K562 (cell line): ENCODE data around the gene SNX10. TPM values are rescaled to one million over a fixed set of nuclear protein-coding genes. Genes with fewer than 3 reads are reported as not detected.

Experiments
- BDP1 ChIP-seq: IDR thresholded peaks from 3 replicates; pipeline ENCODE4 v1.6.1; 2011; ENCODE audit not compliant: insufficient read length, insufficient read depth
- CBX8 ChIP-seq: fragments of 200-600 bp; sonication (generic); IDR thresholded peaks from 2 replicates; pipeline ENCODE4 v1.6.1; 2012; ENCODE audit warnings: borderline replicate concordance, mixed run types, low read depth, mild to moderate bottlenecking, moderate library complexity, mixed read lengths, low read length, control low read depth, inconsistent platforms; ENCODE audit not compliant: poor library complexity, severe bottlenecking; ENCODE audit errors: extremely low read depth
- JUND ChIP-seq, 2 experiments: IDR thresholded peaks; 2 replicates in 1 of 2; 3 replicates in 1 of 2; pipeline ENCODE4 v1.6.1; 2011; ENCODE audit warnings: borderline replicate concordance in 2 of 2, low read depth in 2 of 2, low read length in 2 of 2, improper control_type of control experiment in 1 of 2, missing biosample characterization in 1 of 2, missing genetic modification characterization in 1 of 2, missing genetic modification reagents in 1 of 2
- NELFE ChIP-seq: IDR thresholded peaks from 2 replicates; pipeline ENCODE4 v1.6.1; 2011; ENCODE audit warnings: mild to moderate bottlenecking; ENCODE audit not compliant: insufficient read depth, insufficient read length
- RBM34 ChIP-seq: fragments of 200-400 bp; formaldehyde crosslinking; IDR thresholded peaks from 2 replicates; pipeline ENCODE4 v1.6.1; 2018; ENCODE audit warnings: low read length, borderline replicate concordance; ENCODE audit not compliant: insufficient read depth
- RCOR1 ChIP-seq, 2 experiments: IDR thresholded peaks; 2 replicates each; pipeline ENCODE4 v1.6.1; 2012; ENCODE audit warnings: low read depth in 2 of 2, low read length in 2 of 2, borderline replicate concordance in 1 of 2, improper control_type of control experiment in 1 of 2
- SNRNP70 ChIP-seq: fragments of 200-400 bp; formaldehyde crosslinking; optimal IDR thresholded peaks from 2 replicates; pipeline ENCODE3; 2017; ENCODE audit warnings: low read depth, low read length
- SRSF7 ChIP-seq: fragments of 200-400 bp; formaldehyde crosslinking; optimal IDR thresholded peaks from 2 replicates; pipeline ENCODE3; 2017; ENCODE audit warnings: mild to moderate bottlenecking, low read depth, low read length
- TCF3 ChIP-seq: sonication (generic); formaldehyde crosslinking; IDR thresholded peaks from 2 replicates; pipeline ENCODE4 v1.4.0; 2020; ENCODE audit warnings: mild to moderate bottlenecking, missing genetic modification reagents
- XRCC3 ChIP-seq: fragments of 450-650 bp; IDR thresholded peaks from 2 replicates; pipeline ENCODE4 v1.6.1; 2017; ENCODE audit warnings: mild to moderate bottlenecking, moderate library complexity
- ZNF134 ChIP-seq: fragments of 250-450 bp; sonication (Bioruptor Pico); conservative IDR thresholded peaks from 2 replicates; pipeline ENCODE4 v1.4.0; 2020
- polyA plus RNA-seq, 8 experiments: library from polyadenylated mRNA; depleted of rRNA in 4 of 8; stranded (reverse) in 5 of 8; unstranded in 3 of 8; fragments of >200 nt; fragmentation: Nextera tagmentation in 2 of 8; fragmentation: Illumina TruSeq in 1 of 8; extraction: Ambion mirVana in 2 of 8; extraction: Trizol in 1 of 8; gene quantifications; 2 replicates each; pipeline versions ENCODE4 v1.2.1 to v1.2.3, GENCODE V29; 2011 to 2014; ENCODE audit warnings: inconsistent platforms in 1 of 8, missing spikeins in 1 of 8
- total RNA-seq, 7 experiments: library from RNA; depleted of rRNA in 6 of 7; stranded (reverse); fragments of >200 nt in 6 of 7; fragmentation: Illumina TruSeq in 2 of 7; extraction: Trizol in 2 of 7; gene quantifications; 2 replicates each; pipeline versions ENCODE4 v1.2.1 to v1.2.3, GENCODE V29; 2011 to 2021; ENCODE audit warnings: low replicate concordance in 1 of 7
- TF ChIP-seq, protein P1 (sequence below), 2 experiments: IDR thresholded peaks; 2 replicates each; pipeline ENCODE4 v1.6.1; 2011; ENCODE audit warnings: borderline replicate concordance in 1 of 2, control low read depth in 1 of 2, low read depth in 1 of 2, low read length in 1 of 2, mild to moderate bottlenecking in 1 of 2, mixed read lengths in 1 of 2, moderate library complexity in 1 of 2; ENCODE audit not compliant: insufficient read depth in 1 of 2, insufficient read length in 1 of 2, poor library complexity in 1 of 2, severe bottlenecking in 1 of 2; ENCODE audit errors: extremely low read depth in 1 of 2
- TF ChIP-seq, protein P2 (sequence below), 2 experiments: fragments of 450-650 bp in 1 of 2; sonication (generic) in 1 of 2; formaldehyde crosslinking in 1 of 2; IDR thresholded peaks; 2 replicates each; pipeline versions ENCODE4 v1.7.1 to v1.9.0; 2016 to 2022; ENCODE audit warnings: inconsistent platforms in 1 of 2, mild to moderate bottlenecking in 1 of 2, missing genetic modification reagents in 1 of 2
- TF ChIP-seq, protein P3 (sequence below): fragments of 450-650 bp; IDR thresholded peaks from 2 replicates; pipeline ENCODE4 v1.6.1; 2016; ENCODE audit warnings: low read depth, mild to moderate bottlenecking, moderate library complexity

SNX10 gene
- total and polyA plus RNA-seq, 9 of the 15 experiments (the other 6 are each of a cell fraction or from before 2014, with no cell fraction given): 6.9 to 16.5 (median 11.5) TPM

GRCh38 chr7:26291699-26292538 is at the start of gene SNX10 (continued):
- TF ChIP-seq, protein P1, sequence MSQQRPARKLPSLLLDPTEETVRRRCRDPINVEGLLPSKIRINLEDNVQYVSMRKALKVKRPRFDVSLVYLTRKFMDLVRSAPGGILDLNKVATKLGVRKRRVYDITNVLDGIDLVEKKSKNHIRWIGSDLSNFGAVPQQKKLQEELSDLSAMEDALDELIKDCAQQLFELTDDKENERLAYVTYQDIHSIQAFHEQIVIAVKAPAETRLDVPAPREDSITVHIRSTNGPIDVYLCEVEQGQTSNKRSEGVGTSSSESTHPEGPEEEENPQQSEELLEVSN (IDR thresholded peaks at IDR 0.05; ENCODE audit: borderline replicate concordance in 1 of 2, extremely low read depth in 1 of 2, insufficient read depth in 1 of 2, insufficient read length in 1 of 2, low read depth in 1 of 2, low read length in 1 of 2, poor library complexity in 1 of 2, severe bottlenecking in 1 of 2): peak in 1 of 2 experiments; percentile 72
- TF ChIP-seq RBM34: no peak
- no peak for TF ChIP-seq CBX8
- TF ChIP-seq XRCC3: no peak
- no peak for TF ChIP-seq SRSF7
- no peak for TF ChIP-seq ZNF134 (CRISPR knock-in tag)
- TF ChIP-seq, protein P2, sequence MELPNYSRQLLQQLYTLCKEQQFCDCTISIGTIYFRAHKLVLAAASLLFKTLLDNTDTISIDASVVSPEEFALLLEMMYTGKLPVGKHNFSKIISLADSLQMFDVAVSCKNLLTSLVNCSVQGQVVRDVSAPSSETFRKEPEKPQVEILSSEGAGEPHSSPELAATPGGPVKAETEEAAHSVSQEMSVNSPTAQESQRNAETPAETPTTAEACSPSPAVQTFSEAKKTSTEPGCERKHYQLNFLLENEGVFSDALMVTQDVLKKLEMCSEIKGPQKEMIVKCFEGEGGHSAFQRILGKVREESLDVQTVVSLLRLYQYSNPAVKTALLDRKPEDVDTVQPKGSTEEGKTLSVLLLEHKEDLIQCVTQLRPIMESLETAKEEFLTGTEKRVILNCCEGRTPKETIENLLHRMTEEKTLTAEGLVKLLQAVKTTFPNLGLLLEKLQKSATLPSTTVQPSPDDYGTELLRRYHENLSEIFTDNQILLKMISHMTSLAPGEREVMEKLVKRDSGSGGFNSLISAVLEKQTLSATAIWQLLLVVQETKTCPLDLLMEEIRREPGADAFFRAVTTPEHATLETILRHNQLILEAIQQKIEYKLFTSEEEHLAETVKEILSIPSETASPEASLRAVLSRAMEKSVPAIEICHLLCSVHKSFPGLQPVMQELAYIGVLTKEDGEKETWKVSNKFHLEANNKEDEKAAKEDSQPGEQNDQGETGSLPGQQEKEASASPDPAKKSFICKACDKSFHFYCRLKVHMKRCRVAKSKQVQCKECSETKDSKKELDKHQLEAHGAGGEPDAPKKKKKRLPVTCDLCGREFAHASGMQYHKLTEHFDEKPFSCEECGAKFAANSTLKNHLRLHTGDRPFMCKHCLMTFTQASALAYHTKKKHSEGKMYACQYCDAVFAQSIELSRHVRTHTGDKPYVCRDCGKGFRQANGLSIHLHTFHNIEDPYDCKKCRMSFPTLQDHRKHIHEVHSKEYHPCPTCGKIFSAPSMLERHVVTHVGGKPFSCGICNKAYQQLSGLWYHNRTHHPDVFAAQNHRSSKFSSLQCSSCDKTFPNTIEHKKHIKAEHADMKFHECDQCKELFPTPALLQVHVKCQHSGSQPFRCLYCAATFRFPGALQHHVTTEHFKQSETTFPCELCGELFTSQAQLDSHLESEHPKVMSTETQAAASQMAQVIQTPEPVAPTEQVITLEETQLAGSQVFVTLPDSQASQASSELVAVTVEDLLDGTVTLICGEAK (IDR thresholded peaks at IDR 0.05): peak; percentile 33; the same call in 1 of the 2 replicates
- TF ChIP-seq, protein P2 (CRISPR knock-in tag; IDR thresholded peaks at IDR 0.05): no peak
- no peak for TF ChIP-seq NELFE
- TF ChIP-seq TCF3 (CRISPR knock-in tag): no peak
- TF ChIP-seq SNRNP70: no peak
- TF ChIP-seq, protein P3, sequence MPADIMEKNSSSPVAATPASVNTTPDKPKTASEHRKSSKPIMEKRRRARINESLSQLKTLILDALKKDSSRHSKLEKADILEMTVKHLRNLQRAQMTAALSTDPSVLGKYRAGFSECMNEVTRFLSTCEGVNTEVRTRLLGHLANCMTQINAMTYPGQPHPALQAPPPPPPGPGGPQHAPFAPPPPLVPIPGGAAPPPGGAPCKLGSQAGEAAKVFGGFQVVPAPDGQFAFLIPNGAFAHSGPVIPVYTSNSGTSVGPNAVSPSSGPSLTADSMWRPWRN: no peak
- TF ChIP-seq JUND (IDR thresholded peaks at IDR 0.05; ENCODE audit: borderline replicate concordance, low read depth, low read length): 0 out of 2 replicates have a peak, but pooled peaks have one; percentile 13
- no peak; the same call in 2 of the 3 replicates for TF ChIP-seq JUND (tag; IDR thresholded peaks at IDR 0.05; ENCODE audit: borderline replicate concordance, low read depth, low read length)
- no peak for TF ChIP-seq BDP1
- peak in 1 of 2 experiments; percentile 52; a peak in 2 of 4 replicates for TF ChIP-seq RCOR1 (IDR thresholded peaks at IDR 0.05; ENCODE audit: borderline replicate concordance in 1 of 2, low read depth in 2 of 2, low read length in 2 of 2)
